Activated CD8-positive, alpha-beta memory T cell treated with anti-CD3 and anti-CD28 coated beads, Interleukin-2, amount 10 ng/mL, durations not matched to agents 7 days and 5 days (primary cell): ENCODE measurements around the gene PCNX3. TPM values are rescaled to one million over a fixed set of nuclear protein-coding genes. Genes with fewer than 3 reads are reported as not detected.
"Not testable (repeated sequence)": the region's sequence is repeated elsewhere in the genome, so short reads cannot be mapped to it uniquely, and the experiment has no call there.

Source experiments
- ATAC-seq: fragments of 150-1000 bp; cut with Tn5 transposase; one replicate; pipeline ENCODE4 v1.10.0; 2021; ENCODE audit warnings: moderate library complexity
- CTCF ChIA-PET: fragments of 350-600 bp; sonication (Branson Sonifier 250); formaldehyde crosslinking; loops from one replicate; lab custom pipeline; 2021; ENCODE audit warnings: antibody characterized with exemption; lab: Charles Lee
- DNase-seq: peaks from one replicate; pipeline ENCODE4 v3.0.0-alpha.2; 2020
- H3K27ac Mint-ChIP-seq: one replicate; pipeline ENCODE4 v1.8.0; 2021; ENCODE audit warnings: mild to moderate bottlenecking, mixed read lengths
- H3K27me3 Mint-ChIP-seq: one replicate; pipeline ENCODE4 v1.8.0; 2021; ENCODE audit warnings: mixed read lengths
- H3K36me3 Mint-ChIP-seq: one replicate; pipeline ENCODE4 v1.8.0; 2021; ENCODE audit warnings: mild to moderate bottlenecking, mixed read lengths
- H3K4me1 Mint-ChIP-seq: one replicate; pipeline ENCODE4 v1.8.0; 2021; ENCODE audit warnings: mixed read lengths
- H3K4me3 Mint-ChIP-seq: one replicate; pipeline ENCODE4 v1.8.0; 2021; ENCODE audit warnings: mild to moderate bottlenecking, moderate library complexity, mixed read lengths
- H3K9me3 Mint-ChIP-seq: one replicate; pipeline ENCODE4 v1.8.0; 2022; ENCODE audit warnings: low read depth, mixed read lengths
- total RNA-seq, 2 experiments: library from RNA; stranded (reverse); gene quantifications; one replicate each; pipeline ENCODE4 v1.2.3, GENCODE V29; 2021

Gene PCNX3
- total RNA-seq, 2 experiments from 2014 or later, result 54.9 to 57.1 TPM

DNA sequence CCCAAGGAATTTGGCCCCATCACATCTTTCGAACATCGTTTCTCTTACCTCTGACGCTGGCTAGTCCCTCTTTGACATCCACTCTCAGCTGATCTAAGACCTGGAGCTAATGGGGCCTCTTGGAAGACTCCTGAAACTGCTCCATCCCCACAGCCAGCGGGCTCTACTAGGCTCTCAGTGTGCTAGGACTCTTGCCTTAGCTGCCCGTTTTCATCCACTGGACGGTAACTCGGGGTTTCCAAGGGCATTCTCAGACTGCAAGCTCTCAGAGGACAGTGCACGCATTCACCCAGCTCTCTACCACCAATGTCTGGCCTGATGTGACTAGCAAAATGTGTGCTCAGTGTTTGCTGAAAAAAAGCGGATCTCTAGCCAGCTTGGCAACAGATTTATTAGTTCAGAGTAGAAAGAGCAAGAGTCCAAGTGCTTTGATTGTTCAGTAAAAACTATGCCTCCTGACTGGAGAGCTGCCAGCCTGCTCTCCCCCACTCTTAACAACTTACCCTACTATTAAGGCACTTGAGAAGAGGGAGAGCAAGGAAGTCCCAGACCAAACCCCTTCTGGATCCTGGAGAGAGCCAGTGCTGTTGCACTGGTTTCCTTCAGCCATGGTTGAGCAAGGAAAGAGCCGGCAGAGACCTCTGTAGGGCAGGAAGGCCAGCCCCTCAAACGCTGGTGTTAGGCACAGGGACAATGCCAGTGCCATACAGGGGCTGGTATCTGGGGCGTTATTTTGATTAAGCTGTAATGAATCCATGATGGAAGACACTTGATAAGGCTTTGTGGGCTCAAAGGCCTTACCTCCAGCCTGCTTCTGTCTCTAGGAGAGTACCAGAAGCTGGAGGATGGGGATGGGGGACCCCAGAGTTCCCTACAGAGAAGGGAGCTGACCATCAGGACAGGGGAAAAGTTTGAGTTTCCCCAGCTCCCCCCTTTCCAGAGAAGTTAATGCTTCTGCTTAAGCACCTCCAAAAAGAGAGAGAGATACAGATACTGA, 38.0 kb downstream of the PCNX3 start:
- no peaks in the 10 kb centered on the region for H3K27me3 Mint-ChIP-seq
- H3K4me1 Mint-ChIP-seq, result peaks cover 37% of the 10 kb centered on the region
- DNase-seq (no peak), ATAC-seq (no peak)
- H3K36me3 Mint-ChIP-seq, result peaks cover 35% of the 10 kb centered on the region
- peak overlapping the region; percentile 81 for H3K4me3 Mint-ChIP-seq
- H3K27ac Mint-ChIP-seq, result peak overlapping the region; percentile 94
- CTCF ChIA-PET, result interaction anchor here (0.9 to 3.5 kb wide), 13 partner anchors 10 to 234 kb away, joined by 3 to 35 read pairs (median 5); partner anchors contain the start of genes FAM89B, FIBP, KAT5 and MAP3K11
- H3K9me3 Mint-ChIP-seq, result no peaks in the 10 kb centered on the region

DNA sequence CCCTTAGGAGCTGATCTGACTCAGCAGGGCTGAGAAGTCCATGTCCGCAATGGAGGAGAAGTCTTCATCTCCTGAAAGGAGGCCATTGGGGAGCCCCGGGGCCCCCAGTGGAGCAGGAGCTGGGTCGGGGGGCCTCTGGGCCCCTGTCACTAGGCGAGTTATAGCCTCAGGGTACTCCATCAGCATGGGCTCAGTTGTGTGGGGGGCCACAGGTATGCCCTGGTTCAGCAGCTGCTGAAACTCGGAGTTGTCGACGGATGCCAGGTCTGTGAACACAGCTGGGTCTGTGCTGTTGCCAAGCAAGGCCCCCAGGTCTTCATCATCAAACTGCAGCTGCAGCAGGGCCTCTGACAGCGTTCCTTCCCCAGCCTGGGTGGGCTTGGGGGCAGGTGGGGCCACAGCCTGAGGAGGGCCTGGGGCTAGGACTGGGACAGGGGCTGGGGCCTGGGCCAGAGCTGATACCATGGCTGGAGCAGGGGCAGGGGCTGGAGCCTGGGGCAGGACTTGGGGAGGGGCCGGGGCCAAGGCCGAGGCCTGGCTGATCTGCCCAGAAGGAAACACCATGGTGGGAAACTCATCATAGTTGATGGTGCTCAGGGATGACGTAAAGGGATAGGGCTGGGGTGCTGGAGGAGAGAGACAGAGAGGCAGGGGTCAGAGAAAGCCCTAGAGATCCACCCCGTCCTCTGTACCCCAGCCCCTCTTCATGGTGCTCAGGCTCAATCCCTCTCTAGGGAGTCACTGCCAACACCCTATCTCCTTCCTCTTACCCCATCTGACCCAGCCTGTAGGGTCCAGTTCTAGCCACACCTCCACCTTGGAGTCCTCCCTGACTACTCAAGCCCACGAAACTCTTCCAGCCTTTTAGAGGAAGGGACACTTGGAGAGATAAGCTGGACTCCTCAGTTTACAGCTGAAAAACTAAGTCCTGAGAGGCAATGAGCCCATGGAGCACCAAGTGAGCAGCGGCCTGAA, 39.1 kb downstream of the PCNX3 start:
- Mint-ChIP-seq H3K27me3 (no peaks in the 10 kb centered on the region), H3K4me3 (no peak overlapping the region), H3K4me1 (peaks cover 44% of the 10 kb centered on the region), H3K9me3 (no peaks in the 10 kb centered on the region), H3K36me3 (peaks cover 47% of the 10 kb centered on the region), H3K27ac (peak overlapping the region; percentile 20)
- CTCF ChIA-PET, result interaction anchor here (0.9 to 3.5 kb wide), 6 partner anchors 12 to 125 kb away, joined by 3 to 35 read pairs (median 4); partner anchors contain the start of genes KAT5 and SIPA1
- no peak for ATAC-seq
- no peak for DNase-seq

- CTCF ChIA-PET, result interaction anchor here (0.9 to 1.4 kb wide), 3 partner anchors 18 to 68 kb away, joined by 3 read pairs; partner anchors contain the start of gene SIPA1
- peaks cover 49% of the 10 kb centered on the region for H3K4me1 Mint-ChIP-seq
- peaks cover 51% of the 10 kb centered on the region for H3K36me3 Mint-ChIP-seq
- H3K27me3 Mint-ChIP-seq, result no peaks in the 10 kb centered on the region
- H3K27ac Mint-ChIP-seq, result peak overlapping the region; percentile 39
- no peak overlapping the region for H3K4me3 Mint-ChIP-seq
- DNase-seq, result no peak
- no peak for ATAC-seq
- H3K9me3 Mint-ChIP-seq, result no peaks in the 10 kb centered on the region
These were observed 40.2 kb downstream of the PCNX3 start for GRCh38 chr11:65655570-65656332.

- H3K36me3 Mint-ChIP-seq, result peaks cover 55% of the 10 kb centered on the region
- H3K4me1 Mint-ChIP-seq, result peaks cover 45% of the 10 kb centered on the region
- H3K27ac Mint-ChIP-seq, result no peak overlapping the region
- no peaks in the 10 kb centered on the region for H3K9me3 Mint-ChIP-seq
- CTCF ChIA-PET, result interaction anchor here (1.2 kb wide), 1 partner anchor 32 kb away, joined by 3 read pairs; no protein-coding TSS in a partner anchor
- ATAC-seq (no peak), DNase-seq (no peak)
- H3K27me3 Mint-ChIP-seq, result no peaks in the 10 kb centered on the region
- no peak overlapping the region for H3K4me3 Mint-ChIP-seq
These were observed 41.9 kb downstream of the PCNX3 start for GRCh38 chr11:65657426-65657825.

DNA sequence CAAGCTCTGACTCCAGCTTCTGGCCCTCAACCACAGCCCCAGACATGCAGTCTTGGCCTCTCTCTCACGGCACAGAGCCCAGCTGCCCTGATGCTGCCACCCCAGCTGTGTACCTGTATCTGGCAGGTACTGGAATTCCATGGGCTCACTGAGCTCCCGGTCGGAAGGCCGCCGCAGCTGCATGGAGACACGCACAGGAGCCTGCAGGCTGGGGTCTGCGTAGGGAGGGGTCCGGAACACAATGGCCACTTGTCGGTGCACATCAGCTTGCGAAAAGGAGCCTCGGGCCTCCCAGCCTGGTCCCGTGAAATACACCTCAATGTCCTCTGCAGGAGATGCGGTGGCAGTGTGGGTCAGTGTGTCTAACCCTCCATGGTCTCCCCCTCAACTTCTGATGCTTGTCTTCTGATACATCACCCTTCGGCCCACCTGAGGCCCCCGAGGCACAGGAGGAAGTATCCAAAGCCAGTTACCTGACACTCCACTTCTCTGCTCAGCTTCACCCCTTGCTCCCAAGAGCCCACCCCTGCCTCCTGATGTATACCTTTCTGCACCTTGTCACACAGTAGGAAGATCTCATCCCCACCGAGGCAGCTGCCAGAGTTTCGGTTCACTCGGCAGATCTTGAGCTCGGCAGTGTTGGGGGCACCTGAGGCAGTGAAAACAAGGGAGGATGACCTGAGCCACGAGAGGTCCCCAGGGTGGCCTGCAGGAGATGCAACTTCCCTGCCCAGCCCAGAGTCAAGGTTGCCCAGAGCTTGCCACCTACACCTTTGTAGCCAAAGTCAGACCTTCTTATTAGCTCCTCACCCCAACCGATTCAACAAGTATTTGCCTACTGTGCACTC, 42.8 kb downstream of the PCNX3 start:
- Mint-ChIP-seq H3K4me3 (no peak overlapping the region), H3K36me3 (peaks cover 55% of the 10 kb centered on the region), H3K27me3 (no peaks in the 10 kb centered on the region)

DNA sequence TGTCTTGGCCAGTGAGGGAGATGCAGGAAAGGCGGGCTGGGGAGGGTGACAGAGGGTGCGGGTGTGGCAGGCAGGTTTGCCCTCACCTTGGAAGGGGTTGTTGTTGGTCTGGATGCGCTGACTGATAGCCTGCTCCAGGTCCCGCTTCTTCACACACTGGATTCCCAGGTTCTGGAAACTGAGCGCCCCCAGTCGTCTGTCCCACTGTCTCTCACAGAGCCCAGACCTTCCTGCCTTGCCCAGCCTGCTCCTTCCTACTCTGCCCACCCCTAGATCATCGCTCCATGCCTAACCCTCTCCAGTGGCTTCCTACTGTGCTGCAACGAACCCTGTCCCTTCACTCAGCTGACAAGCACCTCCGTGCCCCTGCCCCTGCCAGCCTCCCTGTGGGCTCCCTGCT, 44.5 kb downstream of the PCNX3 start:
- ATAC-seq (no peak), DNase-seq (no peak)
- Mint-ChIP-seq H3K27ac (peak overlapping the region; percentile 20), H3K36me3 (peaks cover 52% of the 10 kb centered on the region), H3K27me3 (no peaks in the 10 kb centered on the region), H3K9me3 (no peaks in the 10 kb centered on the region), H3K4me3 (no peak overlapping the region), H3K4me1 (peaks cover 36% of the 10 kb centered on the region)
- CTCF ChIA-PET, result no interaction called here

More for the DNA sequence above, 42.8 kb downstream of the PCNX3 start:
- Mint-ChIP-seq H3K27ac (no peak overlapping the region), H3K9me3 (no peaks in the 10 kb centered on the region), H3K4me1 (peaks cover 37% of the 10 kb centered on the region)
- no peak for DNase-seq
- ATAC-seq, result no peak
- CTCF ChIA-PET, result no interaction called here

- not testable (repeated sequence) for DNase-seq, H3K9me3 Mint-ChIP-seq, ATAC-seq, H3K27me3 Mint-ChIP-seq, H3K27ac Mint-ChIP-seq
- Mint-ChIP-seq H3K4me3 (peak overlapping the region; percentile 83), H3K4me1 (peaks cover 38% of the 10 kb centered on the region), H3K36me3 (peaks cover 43% of the 10 kb centered on the region)
- CTCF ChIA-PET, result interaction anchor here (0.9 kb wide), 1 partner anchor 119 kb away, joined by 3 read pairs; no protein-coding TSS in a partner anchor
These were observed 45.3 kb downstream of the PCNX3 start for GRCh38 chr11:65660908-65661307.

- peaks cover 34% of the 10 kb centered on the region for H3K4me1 Mint-ChIP-seq
- ATAC-seq (no peak), DNase-seq (no peak)
- H3K9me3 Mint-ChIP-seq, result no peaks in the 10 kb centered on the region
- peak overlapping the region; percentile 83 for H3K4me3 Mint-ChIP-seq
- CTCF ChIA-PET, result interaction anchor here (1.8 kb wide), 1 partner anchor 36 kb away, joined by 8 read pairs; no protein-coding TSS in a partner anchor
- peak overlapping the region; percentile 81 for H3K27ac Mint-ChIP-seq
- H3K27me3 Mint-ChIP-seq, result no peaks in the 10 kb centered on the region
- peaks cover 38% of the 10 kb centered on the region for H3K36me3 Mint-ChIP-seq
These were observed 46.1 kb downstream of the PCNX3 start for GRCh38 chr11:65661599-65662246.

- H3K4me1 Mint-ChIP-seq, result peaks cover 32% of the 10 kb centered on the region
- ATAC-seq (no peak), DNase-seq (no peak)
- H3K4me3 Mint-ChIP-seq, result peak overlapping the region; percentile 83
- no peaks in the 10 kb centered on the region for H3K9me3 Mint-ChIP-seq
- H3K36me3 Mint-ChIP-seq, result peaks cover 33% of the 10 kb centered on the region
- peak overlapping the region; percentile 81 for H3K27ac Mint-ChIP-seq
- H3K27me3 Mint-ChIP-seq, result no peaks in the 10 kb centered on the region
- CTCF ChIA-PET, result interaction anchor here (0.9 to 1.8 kb wide), 5 partner anchors 9 to 156 kb away, joined by 3 to 9 read pairs (median 4); no protein-coding TSS in a partner anchor
These were observed 46.7 kb downstream of the PCNX3 start for GRCh38 chr11:65662247-65662798.

DNA sequence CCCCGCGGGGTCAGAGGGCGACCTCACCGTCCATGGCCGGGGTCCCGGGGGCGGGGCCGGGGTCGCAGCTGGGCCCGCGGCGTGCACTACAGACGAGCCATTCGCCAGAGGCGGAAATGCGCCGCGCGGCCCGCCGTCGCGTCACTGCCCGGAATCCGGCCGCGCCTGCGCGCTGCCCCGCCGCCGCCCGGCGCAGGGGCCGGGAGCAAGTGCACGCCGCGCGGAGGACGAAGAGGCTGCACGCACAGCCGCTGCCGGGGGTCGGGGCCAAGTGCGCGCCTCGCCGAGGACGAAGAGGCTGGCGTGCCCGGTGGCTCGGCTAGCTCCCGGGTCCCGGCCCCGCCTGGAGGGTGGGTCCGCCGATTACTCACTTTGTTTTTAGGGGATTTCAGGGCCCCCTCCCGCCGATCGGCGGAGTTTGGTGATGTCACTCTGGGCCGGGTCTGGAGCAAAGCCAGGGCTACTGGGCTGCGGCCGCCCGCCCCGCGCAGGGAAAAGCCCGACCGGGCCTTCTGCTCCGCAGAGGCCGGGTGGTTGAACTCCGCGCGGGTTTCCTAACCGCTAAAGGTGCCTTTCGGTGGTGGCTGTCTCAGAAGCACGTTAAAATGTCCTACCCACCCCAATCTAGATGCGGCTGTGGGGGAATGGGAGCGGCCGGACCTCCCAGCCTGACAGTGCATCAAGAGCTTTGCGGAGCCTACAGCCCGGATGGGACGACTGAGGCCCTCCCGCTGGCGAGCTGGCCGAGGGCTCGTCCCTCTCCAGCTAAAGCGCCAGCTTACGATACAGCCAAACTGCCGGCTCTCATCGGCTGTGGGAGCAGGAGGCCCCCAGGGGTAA, 47.4 kb downstream of the PCNX3 start, which contains the start of gene RELA:
Gene RELA, minus strand, starts transcription at position 118 of the 840 bp plus-strand sequence. Its CDS starts 84 bp downstream, at position 34.
- DNase-seq (peak; percentile 94), ATAC-seq (peak; percentile 90)
- peak within 1 kb of the TSS; percentile 85 for H3K27ac Mint-ChIP-seq
- peaks cover 26% of the 10 kb centered on the region for H3K36me3 Mint-ChIP-seq
- H3K4me3 Mint-ChIP-seq, result peak within 1 kb of the TSS; percentile 83
- peaks cover 32% of the 10 kb centered on the region for H3K4me1 Mint-ChIP-seq
- no peaks in the 10 kb centered on the region for H3K9me3 Mint-ChIP-seq
- no peaks in the 10 kb centered on the region for H3K27me3 Mint-ChIP-seq
- CTCF ChIA-PET, result interaction anchor here (0.6 to 2.1 kb wide), 9 partner anchors 10 to 198 kb away, joined by 3 to 11 read pairs (median 4); partner anchors contain the start of gene KAT5
